H4 (cell line): ENCODE measurements around the gene GPR142. TPM values are rescaled to one million over a fixed set of nuclear protein-coding genes. Genes with fewer than 3 reads are reported as not detected.

Experiments
- DNase-seq: peaks from one replicate; pipeline ENCODE4 v3.0.0-alpha.2; 2015; ENCODE audit warnings: low spot score
- total RNA-seq: library from RNA; depleted of rRNA; stranded (reverse); fragments of >200 nt; shearing (Covaris generic); gene quantifications from 2 replicates; pipeline ENCODE4 v1.2.3, GENCODE V29; 2014

The GPR142 gene
- total RNA-seq, 1 experiment from 2014 or later, result not detected

DNA sequence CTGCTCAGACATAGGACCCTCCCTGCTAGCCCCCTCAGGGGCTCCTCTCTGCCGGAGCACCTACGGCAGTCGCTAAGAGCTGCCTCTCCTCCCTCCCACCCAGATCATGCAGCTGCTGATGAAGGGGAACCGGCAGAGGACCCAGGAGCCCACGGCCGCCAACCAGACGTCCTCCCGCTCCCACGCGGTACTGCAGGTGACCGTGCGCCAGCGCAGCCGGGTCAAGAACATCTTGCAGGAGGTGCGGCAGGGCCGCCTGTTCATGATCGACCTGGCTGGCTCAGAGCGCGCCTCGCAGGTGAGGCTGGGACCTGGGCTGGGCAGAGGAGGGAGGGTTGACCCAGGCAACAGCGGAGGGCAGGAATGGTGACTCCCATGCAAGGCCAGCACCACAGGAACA, 22.6 kb upstream of the GPR142 start:
- DNase-seq, result no peak

DNA sequence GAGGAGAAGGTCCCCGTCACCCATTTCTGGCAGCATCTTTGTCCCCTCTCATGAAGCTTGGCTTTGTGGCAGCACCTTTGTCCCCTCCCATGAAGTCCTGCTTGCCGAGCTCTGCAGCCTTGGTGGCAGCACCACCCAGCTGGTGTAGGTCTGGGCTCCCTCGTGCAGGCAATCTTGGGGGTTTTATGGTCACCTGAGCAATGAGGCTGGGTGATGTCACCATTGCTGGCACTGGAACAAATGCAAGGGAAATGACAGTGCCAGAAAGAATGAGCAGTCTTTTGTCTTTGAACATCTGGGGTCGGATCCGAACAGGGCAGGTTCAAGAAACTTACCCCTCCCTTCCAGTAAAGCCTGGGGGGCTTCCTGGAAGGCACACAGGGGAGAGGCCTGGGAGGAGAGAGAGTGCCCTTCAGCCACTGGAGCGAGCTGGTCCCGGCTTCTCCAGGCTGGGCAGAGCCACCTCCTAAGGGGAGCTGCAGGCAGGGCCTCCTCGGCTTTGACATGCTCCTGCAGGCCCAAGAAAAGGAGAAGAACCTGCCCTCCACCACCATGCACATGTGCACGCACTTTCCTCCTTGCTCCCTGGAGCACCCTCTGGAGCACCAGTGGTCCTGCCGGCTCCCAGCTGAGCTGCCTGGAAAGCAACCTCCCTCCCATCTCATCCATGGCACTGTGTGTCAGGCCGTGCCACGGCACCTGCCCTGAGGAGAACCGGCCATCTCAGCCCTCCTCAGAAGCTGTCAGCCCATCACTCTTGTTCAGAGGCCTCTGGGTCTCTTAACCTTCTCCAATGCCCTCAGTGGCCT, 21.7 kb upstream of the GPR142 start:
- DNase-seq, result peak; percentile 48

DNA sequence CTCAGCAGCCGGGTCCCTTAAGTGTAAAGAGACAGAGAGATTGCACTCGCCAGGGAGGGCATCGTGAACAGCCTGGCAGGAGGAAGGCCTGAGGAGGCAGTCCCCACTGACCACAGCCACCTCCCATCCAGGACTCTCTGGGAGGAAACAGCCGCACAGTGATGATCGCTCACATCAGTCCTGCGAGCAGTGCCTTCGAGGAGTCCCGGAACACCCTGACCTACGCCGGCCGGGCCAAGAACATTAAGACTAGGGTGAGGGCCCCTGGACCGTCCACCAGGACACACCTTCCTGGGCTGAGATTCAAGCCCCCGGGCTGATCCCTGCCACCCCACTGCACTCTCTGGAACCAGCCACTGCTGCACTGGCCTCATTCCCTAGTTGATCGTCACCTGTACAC, 19.7 kb upstream of the GPR142 start:
- no peak for DNase-seq

DNA sequence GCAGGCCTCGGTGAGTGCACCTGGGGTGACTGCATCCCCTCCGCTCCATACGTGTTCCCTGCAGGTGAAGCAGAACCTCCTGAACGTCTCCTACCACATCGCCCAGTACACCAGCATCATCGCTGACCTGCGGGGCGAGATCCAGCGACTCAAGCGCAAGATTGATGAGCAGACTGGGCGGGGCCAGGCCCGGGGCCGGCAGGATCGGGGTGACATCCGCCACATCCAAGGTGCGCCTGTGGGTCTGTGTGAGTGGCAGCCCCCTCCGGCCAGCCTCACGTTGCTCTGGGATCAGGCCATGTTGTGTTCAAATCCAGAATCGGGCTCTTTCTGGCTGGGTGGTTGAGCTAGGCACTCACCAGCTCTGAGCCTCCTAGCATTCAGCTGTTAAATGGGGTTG, 18.2 kb upstream of the GPR142 start:
- DNase-seq, result no peak

DNA sequence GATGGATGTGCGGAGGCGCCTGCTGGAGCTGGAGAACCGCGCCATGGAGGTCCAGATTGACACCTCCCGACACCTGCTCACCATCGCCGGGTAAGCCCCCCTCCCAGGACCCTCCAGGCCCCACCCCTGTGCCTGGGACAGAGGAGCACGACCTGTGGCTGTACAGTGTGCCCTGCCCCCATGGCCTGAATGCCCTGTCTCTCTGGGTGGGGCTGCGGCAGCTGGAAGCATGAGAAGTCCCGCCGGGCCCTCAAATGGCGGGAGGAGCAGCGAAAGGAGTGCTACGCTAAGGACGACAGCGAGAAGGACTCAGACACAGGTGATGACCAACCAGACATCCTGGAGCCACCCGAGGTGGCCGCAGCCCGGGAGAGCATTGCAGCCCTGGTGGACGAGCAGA, 16.8 kb upstream of the GPR142 start:
- DNase-seq, result no peak

DNA sequence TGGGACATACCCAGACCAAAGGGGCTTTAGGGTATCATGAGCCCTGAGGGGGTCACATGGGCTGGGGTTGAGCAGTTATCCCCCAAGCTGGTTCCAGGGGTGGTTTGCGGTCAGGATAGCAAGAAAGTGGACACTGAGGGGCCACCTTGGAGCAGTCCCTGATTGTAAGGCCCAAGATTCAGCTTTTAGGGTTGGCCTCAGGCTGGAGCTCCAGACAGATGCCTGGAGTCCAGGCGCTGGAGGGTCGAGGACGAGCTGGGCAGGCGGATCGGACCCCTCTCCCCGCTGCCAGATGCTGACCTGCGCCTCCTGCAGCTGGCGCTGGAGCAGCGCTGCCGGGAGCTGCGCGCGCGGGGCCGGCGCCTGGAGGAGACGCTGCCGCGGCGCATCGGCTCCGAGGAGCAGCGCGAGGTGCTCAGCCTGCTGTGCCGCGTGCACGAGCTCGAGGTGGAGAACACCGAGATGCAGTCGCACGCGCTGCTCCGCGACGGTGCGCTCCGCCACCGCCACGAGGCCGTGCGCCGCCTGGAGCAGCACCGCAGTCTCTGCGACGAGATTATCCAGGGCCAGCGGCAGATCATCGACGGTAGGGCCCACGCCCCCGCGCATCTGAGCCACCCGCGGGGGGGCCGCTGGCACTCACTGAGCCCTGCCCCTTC, 15.6 kb upstream of the GPR142 start:
- no peak for DNase-seq

DNA sequence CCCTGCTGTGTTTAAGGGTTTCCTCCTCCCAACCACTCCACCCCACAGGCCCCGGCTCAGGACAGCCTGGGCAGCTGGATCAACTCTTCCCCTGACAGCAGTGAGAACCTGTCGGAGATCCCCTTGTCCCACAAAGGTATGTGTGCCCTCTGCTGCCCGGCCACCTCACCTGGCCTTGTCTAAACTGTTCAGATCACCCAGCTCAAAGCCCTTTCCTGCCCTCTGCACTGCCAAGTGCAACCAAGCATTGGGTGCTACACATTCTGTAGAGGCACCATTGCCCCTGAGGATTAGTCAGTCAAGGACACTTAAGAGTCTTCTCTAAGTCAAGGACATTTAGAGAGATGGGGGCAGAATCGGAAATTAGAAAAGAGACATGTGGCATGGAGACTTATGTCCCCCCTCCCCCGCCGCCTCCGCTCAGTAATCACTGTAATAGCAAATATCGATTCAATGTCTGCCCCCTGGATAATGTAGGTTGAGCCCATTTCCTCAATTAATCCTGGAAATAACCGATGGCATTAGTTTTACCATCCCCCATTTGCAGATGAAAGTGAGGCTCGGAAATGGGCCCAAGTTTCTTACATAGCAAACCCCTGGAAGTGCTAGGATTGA, 13.8 kb upstream of the GPR142 start:
- no peak for DNase-seq

DNA sequence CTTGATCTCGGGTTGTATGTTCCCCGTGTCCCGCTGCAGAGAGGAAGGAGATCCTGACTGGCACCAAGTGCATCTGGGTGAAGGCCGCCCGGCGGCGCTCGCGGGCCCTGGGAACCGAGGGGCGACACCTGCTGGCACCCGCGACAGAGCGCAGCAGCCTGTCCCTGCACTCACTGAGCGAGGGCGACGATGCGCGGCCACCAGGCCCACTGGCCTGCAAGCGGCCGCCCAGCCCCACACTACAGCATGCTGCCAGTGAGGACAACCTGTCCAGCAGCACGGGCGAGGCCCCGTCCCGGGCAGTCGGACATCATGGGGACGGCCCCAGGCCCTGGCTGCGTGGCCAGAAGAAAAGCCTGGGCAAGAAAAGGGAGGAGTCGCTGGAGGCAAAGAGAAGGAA, 13.2 kb upstream of the GPR142 start:
- peak; percentile 36 for DNase-seq

DNA sequence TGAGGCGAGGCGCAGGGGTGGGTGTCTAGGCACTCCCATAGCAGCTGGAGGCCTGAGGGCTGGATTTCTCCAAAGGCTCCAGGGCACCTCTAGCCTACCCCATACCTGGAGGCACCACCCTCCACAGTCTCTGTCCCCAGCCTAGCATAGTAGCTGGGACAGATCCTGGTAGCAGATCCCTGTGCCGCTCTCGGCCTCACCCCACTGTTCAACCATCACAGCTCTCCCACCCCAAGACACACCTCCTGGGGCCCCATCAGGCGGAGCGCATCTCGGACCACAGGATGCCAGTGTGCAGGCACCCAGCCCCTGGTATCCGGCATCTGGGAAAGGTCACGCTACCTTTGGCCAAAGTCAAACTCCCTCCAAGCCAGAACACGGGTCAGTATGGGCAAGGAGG, 12.7 kb upstream of the GPR142 start:
- DNase-seq, result no peak

DNA sequence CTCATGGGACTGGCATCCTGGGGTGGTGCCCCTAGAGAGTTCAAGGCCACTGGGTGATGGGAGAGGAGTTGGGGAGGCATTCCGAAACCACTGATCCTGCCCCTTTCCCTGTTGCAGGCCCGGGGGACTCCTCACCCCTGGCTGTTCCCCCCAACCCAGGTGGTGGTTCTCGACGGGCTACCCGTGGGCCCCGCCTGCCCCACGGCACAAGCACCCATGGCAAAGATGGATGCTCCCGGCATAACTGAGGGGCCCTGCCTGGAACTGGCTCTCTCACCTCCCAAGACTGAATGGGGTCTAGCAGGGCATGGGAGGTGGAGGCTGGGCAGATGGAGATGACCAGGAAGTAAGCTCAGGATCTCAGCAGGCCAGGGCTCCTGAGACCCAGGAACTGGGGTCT, 12.2 kb upstream of the GPR142 start:
- DNase-seq, result no peak

DNA sequence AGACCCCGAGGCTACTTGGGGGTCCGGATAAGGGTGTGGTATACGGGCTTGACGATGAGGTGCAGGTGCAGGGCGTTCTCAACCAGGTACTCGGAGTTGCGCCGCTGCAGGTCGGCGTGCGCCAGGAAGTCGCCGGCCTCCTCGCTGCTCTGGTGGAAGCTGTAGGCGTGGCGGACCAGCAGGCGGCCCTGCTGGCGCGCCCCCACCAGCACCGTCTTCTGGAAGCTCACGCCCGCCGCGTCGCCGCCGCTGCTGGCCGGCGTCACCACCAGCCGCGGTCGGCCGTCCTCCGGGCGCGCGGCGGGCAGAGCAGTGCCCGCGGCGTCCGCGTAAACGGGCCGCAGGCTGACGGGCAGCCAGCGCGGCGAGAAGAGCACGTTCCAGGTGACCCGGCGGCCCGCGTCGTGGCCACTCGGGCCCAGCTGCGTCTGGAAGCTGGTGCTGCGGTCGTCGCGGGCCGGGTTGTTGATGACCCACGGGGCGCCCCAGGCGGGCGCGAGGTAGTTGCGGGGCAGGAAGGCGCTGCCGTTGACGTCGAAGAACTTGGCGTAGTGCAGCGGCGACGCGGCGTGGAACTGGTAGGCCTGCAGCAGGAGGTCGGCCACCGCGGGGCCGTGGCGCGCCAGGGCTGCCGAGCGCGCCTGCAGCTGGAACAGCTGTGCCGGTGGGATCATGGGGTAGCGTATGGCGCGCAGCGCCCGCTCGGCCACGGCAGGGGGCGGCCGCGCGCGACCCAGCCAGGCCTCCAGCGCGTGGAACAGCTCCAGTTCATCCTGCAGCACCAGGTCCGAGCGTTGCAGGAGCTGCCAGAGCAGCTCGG, 10.4 kb upstream of the GPR142 start:
- DNase-seq, result no peak

DNA sequence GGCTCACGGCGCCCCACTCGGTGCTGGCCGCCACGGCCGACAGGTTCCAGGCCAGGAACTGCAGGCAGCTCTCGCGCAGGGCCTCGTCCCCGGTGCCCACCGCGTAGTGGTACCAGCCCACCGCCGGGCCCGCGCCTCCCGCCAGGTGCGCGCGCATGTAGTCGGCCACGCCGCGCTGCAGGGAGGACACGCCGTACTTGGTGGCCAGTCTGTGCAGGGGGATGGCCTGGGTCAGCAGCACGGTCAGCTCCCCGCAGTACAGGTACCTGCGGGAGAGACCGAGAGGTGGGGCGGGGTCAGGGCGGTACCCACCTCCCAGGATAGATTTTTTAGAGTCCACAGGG, 9.9 kb upstream of the GPR142 start:
- no peak for DNase-seq

DNA sequence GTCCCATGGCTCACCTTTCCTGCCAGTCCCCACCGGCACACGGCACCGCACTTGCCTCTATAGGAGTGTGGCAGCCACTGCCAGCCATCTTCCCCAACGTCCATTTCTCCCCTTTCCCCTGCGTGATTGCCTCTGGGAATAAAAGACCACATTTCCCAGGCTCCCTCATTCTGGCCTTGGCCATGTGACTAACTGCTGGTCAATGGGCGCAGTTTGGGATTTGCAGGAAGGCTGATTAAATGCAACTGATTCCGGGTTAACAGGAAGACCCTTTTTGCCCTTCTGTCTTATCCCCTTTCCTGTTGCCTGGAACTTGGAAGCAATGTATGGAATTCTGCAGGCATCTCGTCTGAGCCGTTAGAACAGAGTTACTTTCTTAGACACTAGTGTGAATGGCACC, 8.6 kb upstream of the GPR142 start:
- no peak for DNase-seq

DNA sequence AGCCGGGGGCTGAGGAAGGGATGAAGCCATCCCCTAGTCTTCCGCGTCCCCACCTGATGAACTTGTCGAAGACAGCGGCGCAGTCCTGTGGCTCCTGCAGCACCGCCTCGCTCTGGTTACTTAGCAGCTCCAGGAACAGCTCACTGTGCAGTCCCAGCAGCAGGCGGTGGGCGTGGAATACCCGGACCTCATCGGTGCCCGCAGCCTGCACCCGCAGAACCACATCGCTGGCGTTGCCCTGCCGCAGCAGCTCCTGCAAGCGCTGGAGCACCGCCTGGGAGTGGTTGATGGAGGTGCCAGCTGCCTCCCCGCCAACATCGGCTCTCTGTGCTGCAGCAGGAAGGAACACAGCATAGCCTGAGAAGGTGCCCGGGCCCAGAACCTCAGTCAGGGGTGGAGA, 7.4 kb upstream of the GPR142 start:
- no peak for DNase-seq

DNA sequence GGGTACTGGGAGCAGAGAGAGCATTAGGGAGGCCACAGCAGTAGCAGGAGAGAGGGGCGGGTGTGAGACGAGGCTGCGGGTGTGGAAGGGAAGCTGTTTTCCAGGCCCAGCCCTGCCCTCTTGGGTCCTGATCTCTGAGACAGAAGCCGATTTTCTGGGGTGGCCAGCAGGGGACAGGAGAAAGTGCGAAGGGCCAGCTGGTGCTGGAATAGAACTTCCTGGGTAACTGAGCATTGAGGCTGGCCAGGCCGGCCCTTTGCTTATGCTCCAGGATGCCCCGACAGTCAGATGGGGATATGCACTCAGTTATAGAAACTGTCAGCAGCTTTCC, 6.4 kb upstream of the GPR142 start:
- DNase-seq, result no peak

DNA sequence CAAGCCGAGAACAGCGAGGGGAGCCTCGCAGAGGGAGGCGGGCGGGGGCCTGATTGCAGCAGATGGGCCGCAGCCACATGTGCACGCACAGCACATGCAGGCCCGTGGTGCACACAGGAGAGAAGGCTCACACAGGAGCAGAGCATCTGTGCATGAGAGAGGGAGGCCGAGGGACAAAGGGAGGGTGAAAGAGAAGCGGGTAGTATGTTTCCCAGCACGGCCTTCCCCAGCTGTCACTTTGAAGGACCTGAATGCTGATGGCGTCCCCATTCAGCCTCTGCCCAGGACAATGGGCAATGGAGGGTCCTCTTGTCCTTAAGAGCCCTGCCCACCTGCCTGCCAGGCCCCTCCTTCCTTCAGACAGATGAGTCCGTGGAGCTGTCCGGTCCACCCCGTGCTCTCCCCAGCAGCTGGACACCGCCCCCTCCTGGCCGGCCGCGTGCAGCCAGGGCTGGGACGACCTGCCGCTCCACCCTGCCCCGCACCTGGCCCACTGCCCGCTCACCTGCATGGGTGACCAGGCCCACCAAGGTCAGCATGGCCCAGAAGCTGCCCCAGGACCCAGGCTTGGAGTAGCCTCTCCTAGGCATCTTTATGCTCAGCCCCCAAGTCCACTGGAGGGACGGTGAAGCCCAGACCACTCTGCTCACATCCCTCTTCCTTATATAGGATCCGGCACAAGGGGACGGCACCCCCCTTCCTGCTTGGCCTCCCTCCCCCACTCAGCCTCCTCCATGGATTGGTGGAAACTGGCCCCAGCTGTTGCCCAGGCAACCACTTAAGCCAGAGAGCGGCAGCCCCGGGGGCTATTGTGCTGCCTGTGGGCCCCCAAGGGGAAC, 5.9 kb upstream of the GPR142 start, which contains the start of gene BTBD17:
TSS of gene BTBD17 (minus strand) at position 639 of the 839 bp plus-strand sequence. CDS start at position 590, 49 bp downstream.
- DNase-seq, result no peak

DNA sequence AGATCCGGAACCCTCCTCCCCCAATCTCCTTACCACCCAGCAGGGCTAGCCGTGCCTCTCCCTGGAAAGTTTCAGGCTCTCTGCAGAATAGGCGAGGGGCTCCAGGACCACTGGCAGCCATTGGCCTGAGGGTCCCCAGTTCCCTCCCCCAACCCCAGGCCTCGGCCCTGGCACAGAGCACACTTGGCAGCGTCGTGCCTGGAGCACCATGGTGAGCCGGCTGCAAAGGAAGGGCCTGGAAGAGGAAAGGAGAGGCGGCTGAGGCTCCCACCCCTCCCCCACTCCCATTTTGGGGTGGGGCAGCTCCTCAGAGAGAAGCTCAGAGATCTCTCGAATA, 5.3 kb upstream of the GPR142 start:
- no peak for DNase-seq

DNA sequence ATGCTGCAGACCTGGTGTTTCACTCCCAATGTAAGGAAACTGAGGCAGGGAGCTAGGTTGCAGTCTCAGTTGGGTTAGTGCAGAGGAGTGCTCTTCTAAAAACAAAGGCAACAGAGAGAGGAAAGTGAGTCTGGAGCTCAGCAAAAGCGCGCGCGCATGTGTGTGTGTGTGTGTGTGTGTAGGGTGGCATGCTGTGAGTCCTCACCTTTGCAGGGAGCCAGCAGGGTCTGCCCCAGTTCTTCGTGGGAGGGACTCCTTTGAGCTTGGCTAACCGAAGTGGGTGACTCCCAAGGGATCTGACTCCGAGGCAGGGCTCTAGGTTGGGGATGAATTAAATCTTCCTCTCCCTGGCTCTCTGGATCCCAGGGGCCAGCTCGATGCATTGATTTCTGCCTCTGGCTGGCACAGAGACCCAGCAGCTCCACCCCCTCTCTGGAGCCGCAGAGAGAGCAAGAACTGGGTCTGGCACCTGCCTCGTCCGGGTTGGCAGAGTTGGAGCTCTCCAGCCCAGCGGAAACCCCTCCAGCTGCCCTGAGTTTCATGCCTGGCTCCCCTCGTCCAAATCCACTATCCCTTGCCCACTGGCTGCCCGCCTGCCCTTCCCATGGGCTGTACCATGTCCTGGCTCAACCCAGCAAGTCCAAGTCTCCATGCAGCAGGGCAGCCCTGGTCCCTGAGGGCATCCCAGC, 4.4 kb upstream of the GPR142 start:
- no peak for DNase-seq

DNA sequence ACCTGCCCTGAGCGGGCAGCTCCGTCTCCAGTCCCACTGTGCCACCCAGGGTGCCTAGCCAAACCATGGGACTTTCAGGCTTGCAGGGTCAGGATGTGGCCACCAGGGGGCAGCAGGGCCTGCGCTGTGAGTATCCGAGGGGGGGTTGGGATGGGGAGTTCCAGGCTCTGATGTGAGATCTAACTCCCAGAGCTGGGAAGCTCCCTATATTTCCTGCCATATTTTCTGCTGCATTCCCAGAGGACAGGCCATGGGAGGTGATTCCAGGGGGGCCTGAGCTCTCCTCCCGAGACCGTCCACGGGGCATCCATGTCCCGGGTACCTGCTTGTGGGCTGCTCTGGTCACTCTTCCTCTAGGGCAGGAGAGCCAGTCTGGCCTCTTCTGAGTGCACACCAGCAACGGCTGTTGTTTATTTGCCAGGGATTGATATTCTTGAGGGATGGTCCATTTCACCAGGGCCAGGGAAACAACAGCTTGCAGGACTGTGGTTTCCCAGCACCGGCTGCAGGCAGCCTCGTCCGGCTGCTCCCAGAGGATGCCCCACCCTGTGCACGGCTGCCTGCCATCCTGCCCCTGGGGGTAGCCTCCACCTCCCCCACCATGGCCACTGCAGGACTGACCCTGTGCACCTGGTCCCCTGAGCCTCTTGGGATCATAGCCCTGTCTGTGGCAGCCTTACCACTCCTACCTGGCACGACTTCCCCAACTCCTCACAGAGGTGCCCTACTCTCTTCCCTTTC, 1.2 kb downstream of the GPR142 start:
- DNase-seq, result peak; percentile 73

DNA sequence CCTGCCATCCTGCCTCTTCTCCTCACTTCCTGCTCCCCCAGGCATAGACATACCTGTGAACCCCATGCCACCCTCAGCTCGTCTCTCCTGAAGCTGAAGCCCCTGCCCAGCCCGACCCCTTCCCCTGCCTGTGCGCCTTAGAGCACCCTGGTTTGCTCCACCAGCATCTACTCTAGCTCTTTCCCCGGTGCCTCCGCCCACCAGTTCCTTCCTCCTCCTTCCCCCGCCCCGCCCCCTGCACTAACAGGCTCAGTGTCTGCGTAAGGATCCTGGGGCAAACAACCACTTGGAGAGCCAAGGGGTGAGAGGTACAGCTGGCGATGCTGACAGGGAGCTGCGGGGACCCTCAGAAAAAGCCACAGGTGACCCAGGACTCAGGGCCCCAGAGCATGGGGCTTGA, 1.9 kb downstream of the GPR142 start:
- DNase-seq, result no peak
